ENCODE measurements around the gene XYLT2.
A peak's percentile ranks its signal among the peaks of the same experiment; 100 is the strongest.
"Not testable (repeated sequence)": the region's sequence is repeated elsewhere in the genome, so short reads cannot be mapped to it uniquely, and the experiment has no call there.

Gene XYLT2

GRCh38 chr17:50396261-50397110 lies 50.6 kb downstream of the XYLT2 start:
- peak; percentile 51 for DNase-seq

DNA sequence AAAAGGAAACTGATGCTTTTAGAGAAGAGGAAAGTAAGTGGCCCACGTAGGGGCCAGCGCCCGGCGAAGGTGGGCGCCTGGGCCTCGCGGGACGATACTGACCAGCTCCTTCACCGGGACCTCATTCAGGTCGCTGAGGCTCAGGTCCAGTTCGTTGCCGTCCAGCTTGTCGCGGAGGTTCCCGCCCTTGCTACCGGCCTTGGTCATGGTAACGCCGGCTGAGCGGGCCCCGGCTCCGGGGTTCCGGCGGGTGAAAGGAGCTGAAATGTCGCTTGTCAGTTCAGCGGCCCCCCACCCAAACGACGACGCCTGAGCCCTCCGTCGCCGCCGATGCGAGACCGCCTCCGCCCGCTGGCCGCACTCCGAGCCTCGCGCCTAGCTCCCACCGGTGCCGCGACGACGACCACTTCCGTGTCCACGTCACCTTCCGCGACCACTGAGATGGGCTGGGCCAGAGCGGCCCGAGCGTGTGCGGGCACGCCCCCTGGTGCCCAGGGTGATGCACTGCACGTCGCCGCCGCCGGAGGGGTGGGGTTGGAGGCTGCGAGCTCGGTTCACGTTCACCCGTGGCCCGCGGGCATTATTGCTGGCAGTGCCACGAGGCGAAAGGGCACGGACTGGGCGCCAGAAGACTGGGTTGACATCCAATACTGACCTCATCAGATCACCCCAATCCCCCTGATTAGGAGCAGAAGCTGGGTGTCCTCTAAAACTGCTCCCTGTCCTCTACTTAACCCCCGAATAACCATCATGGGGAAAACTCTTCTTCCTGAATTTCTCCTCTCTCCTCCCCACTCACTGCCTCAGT lies 51.4 kb downstream of the XYLT2 start, which contains the start of gene LRRC59:
Gene LRRC59 (minus strand): TSS at position 413 of the 808 bp plus-strand sequence. CDS start 206 bp downstream, at position 207.
- peak; percentile 84 for DNase-seq

DNA sequence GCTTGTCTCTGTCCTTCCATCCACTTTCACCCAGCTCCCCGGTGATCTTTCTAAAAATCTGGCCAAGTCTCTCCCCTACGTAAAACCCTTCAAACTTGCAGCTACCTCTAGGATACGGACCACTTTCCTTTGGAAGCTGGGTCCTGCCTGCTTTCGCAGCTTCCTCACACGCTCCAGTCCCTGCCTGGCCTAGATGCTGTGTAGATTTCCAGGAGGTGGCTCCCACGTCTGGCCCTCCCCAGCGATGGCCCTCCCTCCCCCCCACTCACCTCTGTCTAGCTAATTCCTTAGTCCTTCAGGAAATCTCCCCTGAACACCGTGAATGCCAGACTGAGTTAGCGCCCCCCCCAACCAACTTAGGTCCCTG lies 52.0 kb downstream of the XYLT2 start:
- no peak for DNase-seq

DNA sequence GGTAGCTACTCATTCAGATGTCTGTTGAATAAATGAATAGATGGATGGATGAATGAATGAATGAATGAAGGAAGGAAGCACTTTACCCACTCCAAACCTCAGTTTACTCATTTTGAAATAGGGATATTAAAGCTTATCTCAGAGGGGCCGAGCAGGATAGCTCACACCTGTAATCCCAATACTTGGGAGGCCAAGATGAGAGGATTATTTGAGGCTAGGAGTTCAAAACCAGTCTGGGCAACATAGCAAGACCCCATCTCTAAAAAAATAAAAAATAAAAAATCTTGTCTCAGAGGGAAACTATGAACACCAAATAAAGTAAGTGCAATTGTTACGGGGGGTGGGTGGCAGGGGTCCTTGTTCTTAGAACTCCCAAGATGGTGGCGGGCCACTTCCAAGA lies 52.7 kb downstream of the XYLT2 start:
- not testable (repeated sequence) for DNase-seq

GRCh38 chr17:50399591-50399990 lies 53.7 kb downstream of the XYLT2 start:
- not testable (repeated sequence) for DNase-seq

- not testable (repeated sequence) for DNase-seq
These were observed 59.4 kb downstream of the XYLT2 start for GRCh38 chr17:50405351-50405750.

- DNase-seq: no peak
These were observed 60.7 kb downstream of the XYLT2 start for GRCh38 chr17:50406578-50406977.

DNA sequence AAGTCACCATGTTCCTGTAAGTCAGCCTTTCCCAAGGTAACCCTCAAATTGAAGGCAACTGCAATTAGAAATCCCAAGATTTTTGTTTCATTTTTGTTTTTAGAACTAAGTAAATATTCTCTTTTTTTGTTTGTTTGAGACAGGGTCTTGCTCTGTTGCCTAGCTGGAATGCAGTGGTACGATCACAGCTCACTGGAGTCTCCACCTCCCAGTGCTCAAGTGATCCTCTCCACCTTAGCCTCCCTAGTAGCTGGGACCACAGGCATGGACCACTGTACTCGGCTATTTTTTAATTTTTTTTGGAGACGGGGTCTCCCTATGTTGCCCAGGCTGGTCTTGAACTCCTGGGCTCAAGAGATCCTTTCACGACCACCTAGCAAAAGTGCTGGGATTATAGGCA lies 62.0 kb downstream of the XYLT2 start:
- no peak for DNase-seq
